Stimulated activated CD8-positive, alpha-beta memory T cell treated with anti-CD3 and anti-CD28 coated beads, Interleukin-15, amount 100 ng/mL, for 1 hour (primary cell): ENCODE measurements around the gene SBNO2.

Experiments used
- DNase-seq: peaks from one replicate; pipeline ENCODE4 v3.0.0-alpha.2; 2020; ENCODE audit warnings: low read depth

The SBNO2 gene

GRCh38 chr19:1167687-1168571, 6.1 kb downstream of the SBNO2 start:
- no peak for DNase-seq

- DNase-seq = no peak
These were observed 7.0 kb downstream of the SBNO2 start for GRCh38 chr19:1166872-1167573.

DNA sequence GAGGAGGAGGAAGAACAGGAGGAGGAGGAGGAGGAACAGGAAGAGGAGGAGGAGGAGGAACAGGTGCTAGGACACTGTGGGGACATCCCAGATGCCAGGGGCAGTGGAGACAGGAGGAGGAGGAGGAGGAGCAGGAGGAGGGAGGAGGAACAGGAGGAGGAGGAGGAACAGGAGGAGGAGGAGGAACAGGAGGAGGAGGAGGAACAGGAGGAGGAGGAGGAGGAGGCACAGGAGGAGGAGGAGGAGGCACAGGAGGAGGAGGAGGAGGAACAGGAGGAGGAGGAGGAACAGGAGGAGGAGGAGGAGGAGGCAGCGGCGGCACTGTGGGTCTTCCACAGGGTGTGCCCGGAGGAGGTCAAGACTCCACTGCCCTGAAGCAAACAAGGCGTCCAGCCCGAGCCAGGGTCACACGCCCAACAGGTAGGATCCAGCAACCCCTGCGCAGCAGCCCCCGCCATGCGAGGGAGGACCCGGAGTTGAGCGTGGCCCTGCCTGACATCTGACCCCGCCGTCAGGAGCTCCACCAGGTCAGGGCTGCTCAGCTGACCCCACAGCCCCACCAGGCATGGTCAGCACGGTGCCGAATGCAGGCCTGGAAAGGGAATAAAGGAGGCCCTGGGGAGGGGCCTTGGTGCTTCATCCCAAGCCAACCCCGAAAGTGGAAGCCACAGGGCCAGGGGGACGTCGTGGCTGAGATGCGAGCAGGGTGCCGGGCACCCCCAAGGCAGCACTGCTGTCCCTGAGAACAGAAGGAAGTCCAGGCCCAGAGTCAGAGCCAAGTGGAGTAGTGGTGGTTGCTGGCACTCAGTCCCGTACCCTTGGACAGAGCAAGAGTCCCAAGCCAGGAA, 9.2 kb downstream of the SBNO2 start:
- no peak for DNase-seq

DNA sequence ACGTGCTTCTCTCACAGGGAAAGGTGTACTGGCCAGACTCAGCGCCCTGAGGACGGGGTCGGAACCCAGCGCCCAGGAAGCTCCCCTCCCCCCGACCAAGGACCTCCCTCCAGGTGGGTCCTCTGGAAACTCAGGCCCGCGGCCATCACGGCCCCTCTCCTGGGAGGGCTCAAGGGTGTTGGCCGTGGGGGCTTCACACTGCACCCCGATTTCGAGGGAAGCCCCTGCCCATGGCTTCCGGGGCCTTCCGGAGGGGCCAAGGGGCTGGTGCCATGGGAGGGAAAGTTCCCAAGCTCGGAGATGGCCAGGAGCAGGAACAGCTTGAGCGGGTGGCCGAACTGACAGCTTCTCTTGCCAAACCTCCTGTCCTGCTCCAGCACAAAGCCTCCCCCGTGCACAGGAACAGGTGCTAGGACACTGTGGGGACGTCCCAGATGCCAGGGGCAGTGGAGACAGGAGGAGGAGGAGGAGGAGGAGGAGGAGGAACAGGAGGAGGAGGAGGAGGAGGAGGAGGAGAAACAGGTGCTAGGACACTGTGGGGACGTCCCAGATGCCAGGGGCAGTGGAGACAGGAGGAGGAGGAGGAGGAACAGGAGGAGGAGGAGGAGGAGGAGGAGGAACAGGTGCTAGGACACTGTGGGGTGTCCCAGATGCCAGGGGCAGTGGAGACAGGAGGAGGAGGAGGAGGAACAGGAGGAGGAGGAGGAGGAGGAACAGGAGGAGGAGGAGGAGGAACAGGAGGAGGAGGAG, 10.0 kb downstream of the SBNO2 start:
- no peak for DNase-seq

- no peak for DNase-seq
These were observed 10.7 kb downstream of the SBNO2 start for GRCh38 chr19:1163283-1163933.

- DNase-seq = no peak
These were observed 11.4 kb downstream of the SBNO2 start for GRCh38 chr19:1162404-1163282.

DNA sequence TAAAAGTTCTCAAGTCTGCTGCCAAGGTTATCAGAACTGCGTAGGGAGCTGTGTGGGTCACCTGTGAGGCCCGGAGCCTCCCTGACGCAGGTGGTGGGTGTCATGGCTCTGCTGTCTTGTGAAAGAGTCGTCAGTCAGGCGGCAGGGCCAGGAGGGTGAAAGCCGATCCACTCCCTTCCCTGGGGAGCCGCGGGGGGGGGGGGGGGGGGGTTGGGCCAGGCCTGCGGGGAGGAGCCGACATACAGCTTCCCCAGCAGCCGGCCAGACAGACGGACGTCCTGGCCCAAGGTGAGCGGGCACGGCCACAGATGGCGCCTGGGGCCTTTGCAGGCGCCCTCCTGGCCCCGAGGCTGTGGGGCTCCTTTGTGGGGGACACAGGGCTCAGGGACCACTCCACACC, 12.4 kb downstream of the SBNO2 start:
- no peak for DNase-seq

GRCh38 chr19:1159864-1160595, 14.0 kb downstream of the SBNO2 start:
- no peak for DNase-seq

DNA sequence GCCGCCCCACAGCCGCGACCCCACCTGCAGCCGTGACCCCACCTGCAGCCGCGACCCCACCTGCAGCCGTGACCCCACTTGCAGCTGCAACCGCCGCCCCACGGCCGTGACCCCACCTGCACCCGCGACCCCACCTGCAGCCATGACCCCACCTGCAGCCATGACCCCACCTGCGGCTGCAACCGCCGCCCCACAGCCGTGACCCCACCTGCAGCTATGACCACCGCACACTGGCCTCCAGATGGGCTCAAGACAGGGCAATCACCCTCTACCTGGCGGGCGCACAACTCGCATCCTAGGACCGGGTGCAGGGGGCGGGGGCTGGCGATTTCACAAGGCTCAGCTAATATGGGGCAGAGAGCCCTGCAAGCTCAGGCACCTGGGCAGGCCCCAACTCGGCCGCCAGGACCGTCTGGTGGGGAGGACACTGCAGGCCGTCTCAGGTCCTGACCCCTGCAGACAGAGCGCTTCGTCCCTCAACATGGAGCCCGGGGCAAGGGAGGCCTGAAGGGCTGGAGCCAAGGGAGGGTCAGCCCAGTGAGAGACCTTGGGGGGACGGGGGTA, 15.1 kb downstream of the SBNO2 start:
- no peak for DNase-seq

DNA sequence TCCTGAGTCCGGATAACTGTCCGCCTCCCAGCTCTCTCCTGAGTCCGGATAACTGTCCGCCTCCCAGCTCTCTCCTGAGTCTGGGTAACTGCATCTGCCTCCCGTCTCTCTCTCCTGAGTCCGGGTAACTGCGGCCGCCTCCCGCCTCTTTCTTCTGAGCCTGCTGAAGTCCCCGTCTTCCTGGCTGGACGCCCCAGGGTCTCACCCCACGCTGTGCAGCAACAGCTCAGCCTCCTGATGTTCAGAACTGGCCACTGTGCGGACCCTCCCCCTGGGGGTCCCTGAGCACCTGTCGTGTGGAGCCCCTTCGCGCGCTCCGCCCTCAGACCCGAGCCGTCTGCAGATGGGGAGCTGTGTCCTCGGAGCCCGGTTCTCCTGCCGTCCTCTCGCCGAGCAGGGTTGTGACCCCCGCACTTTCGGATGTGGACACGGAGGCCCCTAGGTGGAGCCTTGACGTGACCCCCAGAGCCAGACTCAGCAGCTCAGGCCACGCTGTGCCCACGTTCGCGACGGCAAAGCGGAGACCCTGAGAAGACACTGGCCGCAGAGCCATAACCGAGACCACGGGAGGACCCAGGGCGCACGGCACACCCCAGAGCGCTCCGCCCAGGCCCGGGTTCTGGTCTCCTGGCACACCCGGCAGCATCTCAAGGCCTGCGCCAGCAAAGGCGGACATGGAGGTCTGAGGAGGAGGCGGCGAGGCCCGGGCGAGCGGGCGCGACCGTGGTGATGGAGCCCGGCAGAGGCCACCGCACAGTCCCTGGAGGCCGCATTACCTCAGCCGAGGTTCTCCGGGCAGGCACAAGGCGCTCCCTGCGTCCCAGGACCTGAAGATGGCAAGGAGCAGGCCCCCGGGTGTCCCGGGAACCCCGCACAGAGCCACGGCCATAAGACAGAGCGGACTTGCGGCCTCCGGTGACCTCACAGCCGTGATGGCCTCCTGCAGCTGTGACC, 15.9 kb downstream of the SBNO2 start:
- DNase-seq = no peak

- DNase-seq = no peak
These were observed 17.0 kb downstream of the SBNO2 start for GRCh38 chr19:1156830-1157615.

GRCh38 chr19:1156305-1156801, 17.7 kb downstream of the SBNO2 start:
- no peak for DNase-seq

DNA sequence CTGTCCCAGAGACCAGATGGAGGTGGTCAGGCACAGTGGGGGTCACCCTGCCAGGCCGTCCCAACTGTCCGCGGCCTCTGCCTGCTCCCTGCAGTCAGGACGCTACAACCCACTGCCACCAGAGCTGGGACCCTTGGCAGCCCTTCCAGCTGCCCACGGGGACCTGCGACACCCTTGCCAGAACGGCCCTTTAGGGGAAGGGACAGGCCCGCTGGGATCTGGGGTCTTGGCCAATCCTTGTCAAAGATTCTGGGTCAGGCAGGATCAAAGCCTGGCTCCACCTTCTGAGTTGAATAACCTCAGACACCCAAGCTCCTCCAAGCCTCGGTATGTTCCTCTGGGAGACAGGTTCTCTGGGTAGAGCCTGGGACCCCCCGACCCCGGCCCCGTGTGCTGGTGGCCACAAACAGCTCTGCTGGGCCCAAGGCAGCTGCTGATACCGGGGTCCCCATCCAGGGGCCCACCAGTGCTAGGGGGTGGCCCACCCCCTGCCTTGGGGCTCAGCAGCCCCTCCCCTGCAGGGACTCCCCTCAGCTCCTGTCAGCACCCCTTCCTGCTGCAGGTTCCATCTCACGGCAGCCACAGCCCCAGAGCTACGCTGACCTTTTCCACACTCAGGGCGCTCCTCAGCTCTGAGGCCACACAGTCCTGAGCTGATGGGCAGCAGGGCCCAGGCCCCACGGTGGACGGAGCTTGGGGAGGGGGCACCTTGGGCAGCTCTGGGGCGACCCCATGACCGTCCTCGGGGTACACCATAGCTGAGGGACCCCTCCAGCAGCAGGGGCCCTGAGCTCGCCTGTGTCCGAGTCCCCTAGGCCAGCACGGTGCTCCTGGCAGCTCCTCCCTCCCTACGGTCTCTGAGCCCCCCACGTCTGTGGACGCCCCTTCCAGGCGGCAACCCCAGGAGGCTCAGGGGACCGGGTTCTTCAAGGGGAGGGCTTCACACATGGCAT, 18.4 kb downstream of the SBNO2 start:
- no peak for DNase-seq

- DNase-seq = no peak
These were observed 19.2 kb downstream of the SBNO2 start for GRCh38 chr19:1154731-1155351.
